ENCODE results near the gene RNGTT. TPM values are rescaled to one million over a fixed set of nuclear protein-coding genes. Genes with fewer than 3 reads are reported as not detected.
"Not testable (repeated sequence)": the region's sequence is repeated elsewhere in the genome, so short reads cannot be mapped to it uniquely, and the experiment has no call there.

The RNGTT gene
- total RNA-seq, 3 donors from 2014 or later: 8.4 to 11.6 (median 9.4) TPM

DNA sequence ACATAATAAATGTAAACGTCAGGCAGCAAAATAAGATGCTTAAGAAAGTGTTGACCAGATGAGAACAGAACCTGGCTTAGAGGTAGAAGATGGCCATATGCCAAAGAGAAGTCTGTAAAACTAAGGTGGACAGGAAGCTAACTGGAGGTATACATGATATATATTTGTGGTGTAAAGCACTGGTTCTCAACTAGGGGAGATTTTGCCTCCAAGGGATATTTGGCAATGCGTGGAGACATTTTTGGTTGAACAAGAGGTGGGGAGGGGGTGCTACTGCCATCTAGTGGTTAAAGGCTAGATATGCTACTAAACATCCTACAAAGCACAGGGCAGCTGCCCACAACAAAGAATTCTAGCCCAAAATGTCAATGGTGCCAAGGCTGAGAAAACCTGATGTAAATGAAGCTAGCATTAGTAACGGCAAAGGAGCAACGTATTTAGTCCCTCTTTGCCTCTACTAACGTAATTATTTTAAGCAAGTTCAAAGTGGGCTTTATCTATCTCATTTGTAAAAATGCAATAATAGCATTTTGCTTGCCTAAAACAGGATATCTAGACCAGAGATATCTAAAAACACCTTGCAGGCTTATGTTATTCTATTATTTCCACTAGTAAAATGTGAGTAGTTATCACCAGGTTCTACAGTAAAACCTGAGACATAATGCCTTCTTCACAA, 182.6 kb downstream of the RNGTT start:
- TF ChIP-seq CTCF (IDR thresholded peaks at IDR 0.05): peak; percentile 66
- peak in 1 of 3 donors; percentile 29 for DNase-seq
- intact Hi-C loops (cut with DNase I, micrococcal nuclease): loop anchor here in 1 of 2 donors (5.0 kb wide), 1 partner anchor 854 kb away; no protein-coding TSS in a partner anchor
- no peak overlapping the region for H3K4me3 ChIP-seq
- H3K36me3 ChIP-seq (ENCODE audit: low read depth): no peaks in the 10 kb centered on the region
- H3K4me1 ChIP-seq (ENCODE audit: low read depth): no peaks in the 10 kb centered on the region
- peak; percentile 78 for ATAC-seq
- no peaks in the 10 kb centered on the region for H3K9me3 ChIP-seq

DNA sequence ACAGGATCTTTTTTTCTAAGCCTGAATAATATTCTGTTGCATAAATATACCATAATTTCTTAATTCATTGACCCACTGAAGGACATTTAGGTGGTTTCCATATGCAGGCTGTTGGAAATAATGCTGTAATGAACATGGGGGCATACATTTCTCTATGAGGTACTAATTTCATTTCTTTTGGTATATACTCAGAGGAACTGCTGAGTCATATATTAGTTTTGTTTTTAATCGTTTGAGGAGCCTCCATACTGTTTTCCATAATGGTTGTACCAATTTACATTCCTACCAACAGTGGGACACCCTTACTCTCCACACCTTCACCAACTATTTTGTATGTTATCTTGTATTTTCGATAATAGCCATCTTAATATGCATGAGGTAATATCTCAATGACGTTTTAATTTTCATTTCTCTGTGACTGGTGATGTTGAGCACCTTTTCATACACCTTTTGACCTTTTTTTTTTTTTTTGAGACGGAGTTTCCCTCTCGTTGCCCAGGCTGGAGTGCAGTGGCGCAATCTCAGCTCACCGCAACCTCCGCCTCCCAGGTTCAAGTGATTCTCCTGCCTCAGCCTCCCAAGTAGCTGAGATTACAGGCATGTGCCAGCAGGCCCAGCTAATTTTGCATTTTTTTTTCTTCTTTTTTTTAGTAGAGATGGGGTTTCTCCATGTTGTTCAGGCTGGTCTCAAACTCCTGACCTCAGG, 187.4 kb downstream of the RNGTT start:
- ATAC-seq: no peak
- no peak for TF ChIP-seq CTCF (IDR thresholded peaks at IDR 0.05)
- no peaks in the 10 kb centered on the region for H3K36me3 ChIP-seq (ENCODE audit: low read depth)
- no peak overlapping the region for H3K4me3 ChIP-seq
- DNase-seq: no peak
- no peaks in the 10 kb centered on the region for H3K9me3 ChIP-seq
- intact Hi-C loops (cut with DNase I, micrococcal nuclease): no loop called here
- no peaks in the 10 kb centered on the region for H3K4me1 ChIP-seq (ENCODE audit: low read depth)

- H3K36me3 ChIP-seq (ENCODE audit: low read depth); H3K4me3 ChIP-seq; H3K4me1 ChIP-seq (ENCODE audit: low read depth); DNase-seq; ATAC-seq; H3K9me3 ChIP-seq; intact Hi-C loops (cut with DNase I, micrococcal nuclease): not testable (repeated sequence)
Measured at GRCh38 chr6:88768114-88768513, 195.3 kb downstream of the RNGTT start.

DNA sequence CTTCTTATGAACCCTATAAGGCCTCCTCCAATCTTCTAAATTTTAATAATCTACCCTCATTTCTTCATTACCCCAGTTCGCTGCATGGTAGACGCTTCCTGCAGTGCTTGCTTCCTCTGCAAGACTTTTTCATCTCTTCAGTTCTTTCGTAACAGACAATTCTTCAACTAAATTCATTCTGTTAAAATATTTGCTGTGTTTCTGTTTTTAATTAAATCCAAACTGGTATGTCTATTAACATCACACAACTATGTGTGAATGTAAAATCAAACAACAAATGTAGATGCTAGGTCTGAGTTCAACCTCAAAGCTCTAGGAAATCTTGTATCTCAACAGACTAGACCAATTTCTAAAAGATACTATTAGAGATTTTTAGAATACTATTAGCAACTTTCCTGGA, 199.3 kb downstream of the RNGTT start:
- ATAC-seq (no peak), DNase-seq (no peak)
- intact Hi-C loops (cut with DNase I, micrococcal nuclease): no loop called here
- TF ChIP-seq CTCF (IDR thresholded peaks at IDR 0.05): no peak
- Histone ChIP-seq H3K9me3 (no peaks in the 10 kb centered on the region), H3K4me3 (no peak overlapping the region), H3K36me3 (ENCODE audit: low read depth) (no peaks in the 10 kb centered on the region), H3K4me1 (ENCODE audit: low read depth) (no peaks in the 10 kb centered on the region)

DNA sequence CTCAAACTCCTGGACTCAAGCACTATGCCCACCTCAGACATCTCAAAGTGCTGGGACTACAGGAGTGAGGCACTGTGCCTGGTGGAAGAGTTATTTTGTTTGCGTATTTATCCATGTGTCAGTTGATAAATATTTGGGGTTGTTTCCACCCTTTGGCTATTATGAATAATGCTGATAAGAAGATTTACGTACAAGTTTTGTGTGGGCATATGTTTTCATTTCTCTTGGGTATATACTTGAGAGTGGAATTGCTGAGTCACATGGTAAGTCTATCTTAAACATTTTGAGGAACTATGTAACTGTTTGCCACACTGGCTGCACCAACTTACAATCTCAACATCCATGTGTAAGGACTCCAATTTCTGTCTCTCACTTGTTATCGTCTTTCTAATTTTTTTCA, 200.3 kb downstream of the RNGTT start:
- ATAC-seq (no peak), DNase-seq (no peak)
- H3K36me3 ChIP-seq (ENCODE audit: low read depth): no peaks in the 10 kb centered on the region
- H3K9me3 ChIP-seq: no peaks in the 10 kb centered on the region
- intact Hi-C loops (cut with DNase I, micrococcal nuclease): no loop called here
- TF ChIP-seq CTCF (IDR thresholded peaks at IDR 0.05): no peak
- H3K4me3 ChIP-seq: no peak overlapping the region
- no peaks in the 10 kb centered on the region for H3K4me1 ChIP-seq (ENCODE audit: low read depth)

DNA sequence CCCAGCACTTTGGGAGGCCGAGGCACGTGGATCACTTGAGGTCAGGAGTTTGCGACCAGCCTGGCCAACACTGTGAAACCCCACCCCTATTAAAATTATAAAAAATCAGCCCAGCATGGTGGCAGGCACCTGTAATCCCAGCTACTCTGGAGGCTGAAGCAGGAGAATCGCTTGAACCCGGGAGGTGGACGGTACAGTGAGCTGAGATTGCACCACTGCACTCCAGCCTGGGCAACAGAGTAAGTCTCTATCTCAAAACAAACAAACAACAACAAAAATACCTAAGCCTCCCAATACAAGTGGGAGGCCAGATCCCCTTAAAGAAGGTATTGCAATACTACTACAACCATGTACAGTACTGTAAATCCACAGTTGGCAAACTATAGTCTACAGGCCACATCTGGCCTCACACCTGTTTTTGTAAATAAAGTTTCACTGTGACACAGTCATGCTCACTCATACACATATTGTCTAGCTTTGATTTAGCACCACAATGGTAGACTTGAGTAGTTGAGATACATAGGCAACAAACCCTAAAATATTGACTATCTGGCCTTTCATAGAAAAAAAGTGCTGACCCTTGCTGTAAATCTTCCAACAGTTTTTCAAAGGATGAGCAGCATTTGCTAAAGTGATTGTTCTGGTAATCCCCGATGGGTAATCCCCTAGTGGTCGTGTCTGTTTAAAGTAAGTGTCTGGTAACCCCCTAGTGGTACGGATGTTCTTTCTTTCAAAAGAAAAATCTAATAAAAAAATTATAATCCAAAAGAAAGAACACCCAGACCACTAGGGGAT, 202.0 kb downstream of the RNGTT start:
- no peak for TF ChIP-seq CTCF (IDR thresholded peaks at IDR 0.05)
- ATAC-seq (no peak), DNase-seq (no peak)
- H3K4me3 ChIP-seq: no peak overlapping the region
- intact Hi-C loops (cut with DNase I, micrococcal nuclease): no loop called here
- H3K9me3 ChIP-seq: no peaks in the 10 kb centered on the region
- no peaks in the 10 kb centered on the region for H3K4me1 ChIP-seq (ENCODE audit: low read depth)
- H3K36me3 ChIP-seq (ENCODE audit: low read depth): no peaks in the 10 kb centered on the region
